ENCODE results near the gene MYH4. TPM values are rescaled to one million over a fixed set of nuclear protein-coding genes. Genes with fewer than 3 reads are reported as not detected.

MYH4 gene
- polyA plus RNA-seq, 1 experiment: not detected

- ChIA-PET POLR2A (no interaction called here), CTCF (no interaction called here)
- H3K9me3 ChIP-seq (ENCODE audit: control insufficient read depth, insufficient read depth, low read length): peaks cover 3% of the 10 kb centered on the region; the same call in 1 of the 2 replicates
- DNase-seq (ENCODE audit: low read depth, low spot score): no peak
- H3K27me3 ChIP-seq (ENCODE audit: control insufficient read depth, insufficient read depth, low read length): no peaks in the 10 kb centered on the region
- H3K4me3 ChIP-seq (ENCODE audit: low read depth, low read length): no peak overlapping the region
- H3K27ac ChIP-seq (ENCODE audit: low read depth, low read length): no peak overlapping the region
- TF ChIP-seq CTCF (IDR thresholded peaks at IDR 0.05; ENCODE audit: low read depth, low read length): no peak
These were observed 54.2 kb downstream of the MYH4 start for GRCh38 chr17:10415161-10415560.

- TF ChIP-seq CTCF (IDR thresholded peaks at IDR 0.05; ENCODE audit: low read depth, low read length): no peak
- Histone ChIP-seq H3K9me3 (ENCODE audit: control insufficient read depth, insufficient read depth, low read length) (peaks cover 12% of the 10 kb centered on the region), H3K27me3 (ENCODE audit: control insufficient read depth, insufficient read depth, low read length) (no peaks in the 10 kb centered on the region), H3K27ac (ENCODE audit: low read depth, low read length) (no peak overlapping the region), H3K4me3 (ENCODE audit: low read depth, low read length) (no peak overlapping the region)
- ChIA-PET POLR2A (no interaction called here), CTCF (no interaction called here)
- DNase-seq (ENCODE audit: low read depth, low spot score): no peak
These were observed 65.8 kb downstream of the MYH4 start for GRCh38 chr17:10403589-10403988.

GRCh38 chr17:10398352-10398751 lies 71.0 kb downstream of the MYH4 start:
- ChIA-PET POLR2A (no interaction called here), CTCF (no interaction called here)
- H3K27me3 ChIP-seq (ENCODE audit: control insufficient read depth, insufficient read depth, low read length): no peaks in the 10 kb centered on the region
- TF ChIP-seq CTCF (IDR thresholded peaks at IDR 0.05; ENCODE audit: low read depth, low read length): no peak
- H3K9me3 ChIP-seq (ENCODE audit: control insufficient read depth, insufficient read depth, low read length): peaks cover 15% of the 10 kb centered on the region
- no peak overlapping the region for H3K27ac ChIP-seq (ENCODE audit: low read depth, low read length)
- DNase-seq (ENCODE audit: low read depth, low spot score): no peak
- H3K4me3 ChIP-seq (ENCODE audit: low read depth, low read length): no peak overlapping the region

- no peak for TF ChIP-seq CTCF (IDR thresholded peaks at IDR 0.05; ENCODE audit: low read depth, low read length)
- Histone ChIP-seq H3K27ac (ENCODE audit: low read depth, low read length) (no peak overlapping the region), H3K27me3 (ENCODE audit: control insufficient read depth, insufficient read depth, low read length) (no peaks in the 10 kb centered on the region), H3K4me3 (ENCODE audit: low read depth, low read length) (no peak overlapping the region), H3K9me3 (ENCODE audit: control insufficient read depth, insufficient read depth, low read length) (peaks cover 15% of the 10 kb centered on the region)
- POLR2A ChIA-PET: no interaction called here
- CTCF ChIA-PET: no interaction called here
- no peak for DNase-seq (ENCODE audit: low read depth, low spot score)
These were observed 72.7 kb downstream of the MYH4 start for GRCh38 chr17:10396524-10397163.

GRCh38 chr17:10394201-10394887 lies 75.0 kb downstream of the MYH4 start:
- H3K9me3 ChIP-seq (ENCODE audit: control insufficient read depth, insufficient read depth, low read length): peaks cover 10% of the 10 kb centered on the region
- no peak for TF ChIP-seq CTCF (IDR thresholded peaks at IDR 0.05; ENCODE audit: low read depth, low read length)
- DNase-seq (ENCODE audit: low read depth, low spot score): no peak
- no peaks in the 10 kb centered on the region for H3K27me3 ChIP-seq (ENCODE audit: control insufficient read depth, insufficient read depth, low read length)
- POLR2A ChIA-PET: no interaction called here
- H3K27ac ChIP-seq (ENCODE audit: low read depth, low read length): no peak overlapping the region
- CTCF ChIA-PET: no interaction called here
- no peak overlapping the region for H3K4me3 ChIP-seq (ENCODE audit: low read depth, low read length)
